HCT116 (cell line): ENCODE measurements around the gene SFTPD.

Experiments used
- EZH2phosphoT487 ChIP-seq: fragments of 200-600 bp; IDR thresholded peaks from 2 replicates; pipeline ENCODE4 v1.6.1; 2018; ENCODE audit warnings: antibody characterized with exemption, borderline replicate concordance
- POLR2A ChIP-seq: IDR thresholded peaks from 2 replicates; pipeline ENCODE4 v1.7.0; 2011; ENCODE audit warnings: borderline replicate concordance; ENCODE audit not compliant: insufficient read depth, insufficient read length; ENCODE audit errors: extremely low read depth
- TF ChIP-seq, protein P1 (sequence below), 3 experiments: fragments of 200-600 bp in 1 of 3; sonication (generic) in 1 of 3; IDR thresholded peaks in 2 of 3; conservative IDR thresholded peaks in 1 of 3; 2 replicates each; pipeline ENCODE4 v1.5.1; 2012 to 2017; ENCODE audit warnings: low read depth in 2 of 3, low read length in 2 of 3, antibody characterized with exemption in 1 of 3, borderline replicate concordance in 1 of 3, control low read depth in 1 of 3, mild to moderate bottlenecking in 1 of 3, mixed read lengths in 1 of 3, mixed run types in 1 of 3, moderate library complexity in 1 of 3; ENCODE audit not compliant: insufficient read depth in 1 of 3

DNA sequence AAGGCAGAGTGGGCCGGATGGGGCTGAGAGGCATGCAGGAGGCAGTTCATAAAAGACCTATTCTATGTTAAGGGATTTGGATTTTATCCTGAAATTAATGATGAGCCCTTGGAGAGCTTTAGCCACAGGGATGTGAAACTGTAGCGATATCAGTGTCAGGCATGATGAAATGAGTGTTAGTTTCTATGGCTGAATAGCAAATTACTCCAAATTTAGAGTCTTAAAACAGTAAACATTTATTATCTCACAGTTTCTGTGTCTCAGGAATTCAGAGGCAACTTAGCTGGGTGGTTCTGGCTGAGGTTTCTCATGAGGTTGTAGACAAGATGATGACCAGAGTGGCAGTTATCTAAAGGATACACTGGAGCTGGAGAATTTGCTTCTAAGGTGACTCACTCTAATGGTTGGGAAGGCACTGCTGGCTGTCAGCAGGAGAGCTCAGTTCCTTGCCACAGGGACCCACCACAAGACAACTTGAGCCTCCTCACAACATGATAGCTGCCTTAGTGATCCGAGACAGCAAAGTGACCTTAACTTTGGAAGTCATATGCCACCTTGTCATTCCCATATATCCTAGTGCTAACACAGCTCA lies 36.7 kb upstream of the SFTPD start:
- TF ChIP-seq EZH2phosphoT487, result no peak
- TF ChIP-seq, protein P1, sequence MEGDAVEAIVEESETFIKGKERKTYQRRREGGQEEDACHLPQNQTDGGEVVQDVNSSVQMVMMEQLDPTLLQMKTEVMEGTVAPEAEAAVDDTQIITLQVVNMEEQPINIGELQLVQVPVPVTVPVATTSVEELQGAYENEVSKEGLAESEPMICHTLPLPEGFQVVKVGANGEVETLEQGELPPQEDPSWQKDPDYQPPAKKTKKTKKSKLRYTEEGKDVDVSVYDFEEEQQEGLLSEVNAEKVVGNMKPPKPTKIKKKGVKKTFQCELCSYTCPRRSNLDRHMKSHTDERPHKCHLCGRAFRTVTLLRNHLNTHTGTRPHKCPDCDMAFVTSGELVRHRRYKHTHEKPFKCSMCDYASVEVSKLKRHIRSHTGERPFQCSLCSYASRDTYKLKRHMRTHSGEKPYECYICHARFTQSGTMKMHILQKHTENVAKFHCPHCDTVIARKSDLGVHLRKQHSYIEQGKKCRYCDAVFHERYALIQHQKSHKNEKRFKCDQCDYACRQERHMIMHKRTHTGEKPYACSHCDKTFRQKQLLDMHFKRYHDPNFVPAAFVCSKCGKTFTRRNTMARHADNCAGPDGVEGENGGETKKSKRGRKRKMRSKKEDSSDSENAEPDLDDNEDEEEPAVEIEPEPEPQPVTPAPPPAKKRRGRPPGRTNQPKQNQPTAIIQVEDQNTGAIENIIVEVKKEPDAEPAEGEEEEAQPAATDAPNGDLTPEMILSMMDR (IDR thresholded peaks at IDR 0.05 in 2 of 3, conservative IDR thresholded peaks at IDR 0.05 in 1 of 3; ENCODE audit: borderline replicate concordance in 1 of 3, insufficient read depth in 1 of 3, low read depth in 2 of 3, low read length in 2 of 3), result no peak
- no peak for TF ChIP-seq POLR2A
